NT2/D1 (cell line): ENCODE data around the gene CARMIL1.

Source experiments
- YY1 ChIP-seq: IDR thresholded peaks from 2 replicates; pipeline ENCODE4 v1.6.1; 2011; ENCODE audit not compliant: insufficient read length, insufficient read depth
- ZNF274 ChIP-seq: IDR thresholded peaks from 2 replicates; pipeline ENCODE4 v1.6.1; 2011; ENCODE audit warnings: mild to moderate bottlenecking, low read depth, low read length

- no peak for TF ChIP-seq ZNF274
- no peak for TF ChIP-seq YY1
These were observed 210.2 kb downstream of the CARMIL1 start for GRCh38 chr6:25489399-25489798.
